IPS-18c (cell line): ENCODE results near the gene CDK5.

Source experiments
- H3K4me3 ChIP-seq: 2 replicates; pipeline ENCODE4 v1.7.0; 2013; ENCODE audit warnings: low read depth, mild to moderate bottlenecking, low read length, moderate library complexity; ENCODE audit not compliant: insufficient read depth
- H3K9me3 ChIP-seq: one replicate; pipeline ENCODE4 v1.6.1; 2013; ENCODE audit warnings: mild to moderate bottlenecking, low read length, moderate library complexity; ENCODE audit not compliant: control insufficient read depth, insufficient read depth

Gene CDK5

GRCh38 chr7:151078233-151079040 is 20.7 kb upstream of the CDK5 start:
- Histone ChIP-seq H3K4me3 (no peak overlapping the region), H3K9me3 (no peaks in the 10 kb centered on the region)

DNA sequence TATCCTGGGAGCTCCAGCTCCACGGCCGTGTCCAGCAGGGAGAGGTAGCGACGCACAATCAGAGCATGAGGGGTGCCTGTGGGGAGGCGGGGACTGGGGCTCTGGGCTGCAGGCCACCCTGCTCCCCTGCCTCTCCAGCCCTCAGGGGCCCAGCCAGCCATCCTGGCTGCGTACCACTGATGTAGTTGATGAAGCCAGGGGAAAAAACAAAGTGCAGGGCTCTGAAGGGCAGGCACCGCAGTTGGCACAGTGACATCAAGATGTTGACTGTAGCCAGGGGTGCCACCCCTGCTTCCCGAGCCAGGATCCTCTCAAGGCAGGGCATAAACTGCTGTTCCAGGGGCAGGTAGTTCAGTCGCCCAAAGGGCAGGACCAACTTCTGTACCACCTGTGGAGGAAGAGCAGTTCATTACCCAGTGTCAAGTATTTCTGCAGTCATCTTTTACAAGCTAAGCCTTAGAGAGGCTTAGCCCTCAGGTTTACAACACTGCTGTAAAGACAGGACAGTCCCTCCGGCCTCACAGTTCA is 20.1 kb upstream of the CDK5 start:
- H3K9me3 ChIP-seq: no peaks in the 10 kb centered on the region
- H3K4me3 ChIP-seq: no peak overlapping the region

GRCh38 chr7:151076863-151077704 is 19.4 kb upstream of the CDK5 start:
- no peaks in the 10 kb centered on the region for H3K9me3 ChIP-seq
- H3K4me3 ChIP-seq: no peak overlapping the region

GRCh38 chr7:151075978-151076426 is 18.3 kb upstream of the CDK5 start:
- Histone ChIP-seq H3K9me3 (no peaks in the 10 kb centered on the region), H3K4me3 (no peak overlapping the region)

DNA sequence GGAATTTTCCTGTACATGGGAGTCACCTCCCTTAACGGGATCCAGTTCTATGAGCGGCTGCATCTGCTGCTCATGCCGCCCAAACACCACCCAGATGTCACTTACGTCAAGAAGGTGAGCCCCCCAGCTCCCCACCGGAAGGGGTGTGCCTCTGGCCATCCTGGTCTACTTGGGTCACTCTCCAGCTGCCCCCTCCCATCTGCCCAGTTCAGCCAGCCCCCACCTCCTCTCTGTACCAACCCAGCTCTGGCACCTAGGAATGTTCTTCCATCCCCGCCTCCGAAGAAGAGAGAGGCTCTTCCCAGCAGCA is 17.9 kb upstream of the CDK5 start:
- no peaks in the 10 kb centered on the region for H3K9me3 ChIP-seq
- no peak overlapping the region for H3K4me3 ChIP-seq

DNA sequence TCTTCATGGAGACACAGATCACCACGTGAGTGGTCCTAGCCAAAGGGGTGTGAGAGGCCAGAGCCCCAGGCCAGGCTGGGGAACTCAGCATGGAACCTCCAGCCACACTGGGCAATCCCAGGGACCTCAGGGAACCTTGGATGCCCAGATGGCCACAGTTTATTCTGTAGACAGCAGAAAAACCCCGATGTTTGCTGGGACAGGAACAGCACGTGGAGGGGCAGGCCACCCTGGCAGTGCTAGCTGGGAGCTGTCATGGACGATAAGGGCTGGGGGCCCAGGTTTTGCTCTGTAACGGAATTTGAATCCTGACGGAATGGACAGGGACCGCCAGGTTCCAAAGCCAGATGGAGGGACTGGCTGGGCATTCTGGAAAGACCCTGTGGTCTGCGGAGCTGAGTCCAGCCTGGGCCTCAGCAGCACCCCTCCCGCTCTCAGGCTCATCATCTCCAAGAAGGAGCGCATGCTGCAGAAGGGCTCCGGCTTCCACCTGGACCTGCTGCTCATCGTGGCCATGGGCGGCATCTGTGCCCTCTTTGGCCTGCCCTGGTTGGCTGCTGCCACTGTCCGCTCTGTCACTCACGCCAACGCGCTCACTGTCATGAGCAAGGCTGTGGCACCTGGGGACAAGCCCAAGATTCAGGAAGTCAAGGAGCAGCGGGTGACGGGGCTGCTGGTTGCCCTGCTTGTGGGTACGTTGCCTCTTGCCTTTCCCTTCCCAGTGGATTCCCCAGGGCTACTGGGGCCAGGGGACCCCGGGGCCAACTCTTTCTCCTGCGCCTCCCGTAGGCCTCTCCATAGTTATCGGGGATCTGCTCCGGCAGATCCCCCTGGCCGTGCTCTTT is 17.3 kb upstream of the CDK5 start:
- no peaks in the 10 kb centered on the region for H3K9me3 ChIP-seq
- H3K4me3 ChIP-seq: no peak overlapping the region

- no peaks in the 10 kb centered on the region for H3K9me3 ChIP-seq
- H3K4me3 ChIP-seq: no peak overlapping the region
Observed at GRCh38 chr7:151073990-151074389, 16.3 kb upstream of the CDK5 start.

GRCh38 chr7:151071032-151071866 is 13.6 kb upstream of the CDK5 start:
- Histone ChIP-seq H3K4me3 (no peak overlapping the region), H3K9me3 (no peaks in the 10 kb centered on the region)

GRCh38 chr7:151070574-151070960 is 12.9 kb upstream of the CDK5 start:
- H3K9me3 ChIP-seq: no peaks in the 10 kb centered on the region
- H3K4me3 ChIP-seq: no peak overlapping the region

DNA sequence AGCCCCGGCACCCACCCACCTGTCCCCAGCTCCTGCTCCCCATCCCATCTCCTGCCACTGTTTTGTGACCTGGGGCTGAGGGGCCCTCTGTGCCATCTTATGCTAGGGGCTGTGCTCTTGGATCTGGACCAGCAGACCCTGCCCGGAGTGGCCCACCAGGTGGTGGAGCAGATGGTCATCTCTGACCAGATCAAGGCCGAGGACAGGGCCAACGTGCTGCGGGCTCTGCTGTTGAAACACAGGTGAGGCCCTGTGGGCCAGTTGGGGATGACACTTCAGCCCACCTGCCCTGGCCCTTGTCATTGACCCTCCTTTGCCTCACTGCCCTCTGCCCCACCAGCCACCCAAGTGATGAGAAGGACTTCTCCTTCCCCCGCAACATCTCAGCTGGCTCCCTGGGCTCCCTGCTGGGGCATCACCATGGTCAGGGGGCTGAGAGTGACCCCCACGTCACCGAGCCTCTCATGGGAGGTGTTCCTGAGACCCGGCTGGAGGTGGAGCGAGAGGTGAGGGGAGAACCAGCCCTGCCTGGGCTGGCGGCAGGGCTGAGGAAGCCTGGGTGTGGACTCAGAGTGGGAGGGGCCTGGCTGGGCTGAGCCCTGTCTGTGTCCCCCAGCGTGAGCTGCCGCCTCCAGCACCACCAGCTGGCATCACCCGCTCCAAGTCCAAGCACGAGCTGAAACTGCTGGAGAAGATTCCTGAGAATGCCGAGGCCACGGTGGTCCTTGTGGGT is 12.3 kb upstream of the CDK5 start:
- no peaks in the 10 kb centered on the region for H3K9me3 ChIP-seq

GRCh38 chr7:151068069-151068773 is 10.5 kb upstream of the CDK5 start:
- Histone ChIP-seq H3K9me3 (no peaks in the 10 kb centered on the region), H3K4me3 (no peak overlapping the region)

More for the DNA sequence above, 12.3 kb upstream of the CDK5 start:
- no peak overlapping the region for H3K4me3 ChIP-seq

- Histone ChIP-seq H3K4me3 (no peak overlapping the region), H3K9me3 (no peaks in the 10 kb centered on the region)
Observed at GRCh38 chr7:151066273-151066974, 8.7 kb upstream of the CDK5 start.

DNA sequence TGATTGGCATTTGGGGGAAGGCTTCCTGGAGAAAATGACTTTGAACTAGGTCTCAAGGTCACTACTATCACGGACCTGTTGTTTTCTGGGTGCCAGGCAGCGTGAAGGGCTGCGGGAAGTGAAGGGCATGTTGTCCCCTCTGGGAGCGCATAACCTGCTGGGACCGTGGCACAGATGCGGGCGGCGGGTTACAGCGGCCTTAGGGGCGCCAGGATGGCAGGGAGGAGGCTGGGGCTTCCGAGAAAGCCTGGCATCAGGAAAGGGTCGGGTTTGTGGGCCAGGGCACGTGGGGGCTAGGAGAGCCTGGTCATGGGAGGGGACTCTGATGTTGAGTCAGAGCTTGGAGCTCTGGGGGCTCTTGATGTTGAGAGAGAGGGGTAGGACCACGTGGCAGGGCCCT is 7.8 kb upstream of the CDK5 start:
- Histone ChIP-seq H3K9me3 (no peaks in the 10 kb centered on the region), H3K4me3 (no peak overlapping the region)

DNA sequence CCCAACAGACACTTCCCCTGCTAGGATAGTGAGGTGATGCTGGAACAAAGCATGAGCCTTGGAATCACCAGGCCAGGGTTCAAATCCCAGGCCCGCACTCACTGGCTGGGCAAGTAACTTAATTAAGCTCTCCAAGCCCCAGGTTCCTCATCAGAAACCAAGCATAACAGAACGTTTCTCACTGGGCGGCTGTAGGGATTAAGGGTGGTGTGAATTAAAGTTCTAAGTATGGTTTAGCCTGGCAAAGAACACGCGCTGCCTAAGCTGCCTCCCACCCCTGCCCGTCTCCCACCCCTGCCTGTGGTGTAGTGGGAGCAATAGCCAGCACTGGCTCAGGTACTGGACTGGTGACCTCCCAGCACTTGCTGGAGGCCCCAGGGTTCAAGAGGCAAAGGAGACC is 7.3 kb upstream of the CDK5 start:
- Histone ChIP-seq H3K9me3 (no peaks in the 10 kb centered on the region), H3K4me3 (no peak overlapping the region)

- H3K4me3 ChIP-seq: no peak overlapping the region
- peaks cover 2% of the 10 kb centered on the region for H3K9me3 ChIP-seq
Observed at GRCh38 chr7:151064454-151064853, 6.8 kb upstream of the CDK5 start.
